ENCODE measurements around the gene PFKFB2.

- TF ChIP-seq YY1 (IDR thresholded peaks at IDR 0.05; ENCODE audit: insufficient read depth, insufficient read length) (no peak), ZNF274 (IDR thresholded peaks at IDR 0.05; ENCODE audit: low read depth, low read length) (no peak), SUZ12 (IDR thresholded peaks at IDR 0.05; ENCODE audit: extremely low read depth, insufficient read depth, insufficient read length) (no peak)
These were observed 38.3 kb downstream of the PFKFB2 start for GRCh38 chr1:207091200-207091908.

All from NT2/D1 (cell line).